Retinal pigment epithelial cell (primary cell): Measurements from ENCODE around the gene TMPRSS3.

Experiments used
- DNase-seq: peaks from one replicate; pipeline ENCODE4 v3.0.0-alpha.2; 2010; ENCODE audit warnings: low read depth
- H3K4me3 ChIP-seq: 2 replicates; pipeline ENCODE4 v1.5.1; 2011; ENCODE audit warnings: mild to moderate bottlenecking, low read length, control low read depth, moderate library complexity
- CTCF ChIP-seq: conservative IDR thresholded peaks from 2 replicates; pipeline ENCODE4 v1.5.1; 2011; ENCODE audit warnings: low read depth, low read length, control low read depth, inconsistent platforms

The TMPRSS3 gene

GRCh38 chr21:42403611-42404231, 7.9 kb upstream of the TMPRSS3 start, which contains the start of gene UBASH3A:
Gene UBASH3A (plus strand): TSS chr21:42403902. CDS start chr21:42403946, 44 bp downstream.
- DNase-seq = no peak

GRCh38 chr21:42401820-42402251, 6.0 kb upstream of the TMPRSS3 start:
- no peak for DNase-seq
- no peak for TF ChIP-seq CTCF
- no peak overlapping the region for H3K4me3 ChIP-seq

More at GRCh38 chr21:42403611-42404231, 7.9 kb upstream of the TMPRSS3 start, which contains the start of gene UBASH3A:
- H3K4me3 ChIP-seq = no peak within 1 kb of the TSS
- no peak for TF ChIP-seq CTCF

- H3K4me3 ChIP-seq = no peak overlapping the region
- no peak for DNase-seq
- TF ChIP-seq CTCF = no peak
These were observed 5.3 kb upstream of the TMPRSS3 start for GRCh38 chr21:42401154-42401553.

- TF ChIP-seq CTCF = no peak
These were observed 4.7 kb upstream of the TMPRSS3 start for GRCh38 chr21:42400525-42400924.

GRCh38 chr21:42398436-42399028, 2.7 kb upstream of the TMPRSS3 start:
- no peak for TF ChIP-seq CTCF
- H3K4me3 ChIP-seq = no peak overlapping the region
- DNase-seq = no peak

More at GRCh38 chr21:42400525-42400924, 4.7 kb upstream of the TMPRSS3 start:
- DNase-seq = no peak
- no peak overlapping the region for H3K4me3 ChIP-seq

GRCh38 chr21:42397746-42398394, 2.0 kb upstream of the TMPRSS3 start:
- TF ChIP-seq CTCF = no peak
- no peak overlapping the region for H3K4me3 ChIP-seq
- DNase-seq = no peak
